GM19023 (cell line): ENCODE data around the gene RAD51B.

ENCODE experiments used
- ATAC-seq: cut with Tn5 transposase; IDR thresholded peaks from one replicate; pipeline ENCODE4 v1.9.1; 2021; ENCODE audit warnings: mild to moderate bottlenecking, moderate library complexity; ENCODE audit not compliant: unreplicated experiment

The RAD51B gene

DNA sequence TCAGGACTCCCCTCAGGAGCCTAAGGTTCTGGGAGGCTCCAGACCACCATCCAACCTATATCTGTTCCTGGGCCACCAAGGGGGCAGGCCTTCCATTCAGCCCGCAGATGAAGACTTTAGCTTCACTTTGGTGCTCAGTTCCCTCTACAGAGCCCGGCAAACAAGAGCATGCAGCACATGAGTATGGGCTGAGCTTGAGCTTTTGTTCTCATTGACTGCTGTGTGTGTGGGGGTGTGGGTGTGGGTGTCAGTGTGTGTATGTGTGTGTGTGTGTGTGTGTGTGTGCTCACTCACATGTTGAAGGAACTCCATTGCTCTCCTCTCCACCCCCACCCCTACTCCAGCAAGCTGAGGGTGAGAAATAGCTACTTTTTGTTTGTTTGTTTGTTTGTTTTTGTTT lies 754.1 kb downstream of the RAD51B start:
- no peak for ATAC-seq

DNA sequence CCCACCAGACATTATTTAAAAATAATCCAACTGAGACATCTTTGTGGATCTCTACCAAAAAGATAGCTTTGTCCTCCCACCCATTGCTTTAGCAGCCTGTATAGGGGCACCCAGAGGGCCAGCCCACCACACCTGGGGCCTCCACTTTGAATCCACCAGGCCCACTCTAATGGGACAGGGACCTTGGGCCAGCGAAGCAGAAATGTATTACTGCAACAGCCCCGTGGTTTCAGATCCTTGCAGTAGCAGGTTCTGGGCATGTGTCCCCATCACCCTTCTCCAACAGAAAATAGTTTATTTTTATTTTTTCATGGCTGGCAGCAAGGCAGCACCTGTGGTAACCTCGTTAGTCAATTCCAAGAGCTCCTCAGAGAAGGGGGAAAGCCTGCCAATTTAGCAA lies 754.9 kb downstream of the RAD51B start:
- ATAC-seq, result no peak

DNA sequence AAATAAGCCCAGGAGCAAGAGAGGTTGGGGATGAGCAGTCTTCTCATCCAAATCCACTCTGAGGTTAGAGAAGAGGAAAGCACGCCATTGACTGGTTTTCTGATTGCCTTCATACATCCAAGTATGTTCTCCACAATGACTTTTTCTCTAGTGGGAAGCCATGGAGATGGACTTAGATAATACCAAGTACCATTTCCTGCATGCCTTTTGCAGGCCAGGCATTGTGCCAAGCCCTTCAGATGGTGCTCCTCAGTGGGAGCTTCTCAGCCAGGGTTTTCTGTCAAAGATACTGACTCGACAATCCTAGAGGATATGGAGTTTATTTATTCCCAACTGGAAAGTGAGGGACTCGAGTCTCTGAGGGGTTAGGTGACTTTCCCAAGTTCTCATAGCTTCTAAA lies 755.3 kb downstream of the RAD51B start:
- ATAC-seq, result no peak

DNA sequence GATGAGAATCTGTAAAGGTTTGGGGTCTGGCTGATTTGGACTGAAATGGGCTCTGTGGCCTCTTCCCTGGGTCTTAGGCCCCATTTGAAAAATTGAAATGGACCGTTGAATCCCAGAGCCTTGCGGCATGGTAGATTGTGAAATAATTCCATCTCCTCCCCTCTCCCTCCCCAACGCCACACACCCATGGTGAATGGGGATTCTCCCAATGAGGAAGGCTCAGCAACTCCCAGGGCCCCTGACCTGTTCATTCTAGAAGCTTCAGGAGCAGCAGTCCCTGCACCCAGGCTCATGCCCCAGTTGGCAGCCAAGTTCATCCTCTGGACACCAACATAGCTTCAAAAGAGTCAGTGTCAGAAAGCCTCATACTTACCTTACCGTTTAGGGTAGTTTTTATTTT lies 755.8 kb downstream of the RAD51B start:
- no peak for ATAC-seq

DNA sequence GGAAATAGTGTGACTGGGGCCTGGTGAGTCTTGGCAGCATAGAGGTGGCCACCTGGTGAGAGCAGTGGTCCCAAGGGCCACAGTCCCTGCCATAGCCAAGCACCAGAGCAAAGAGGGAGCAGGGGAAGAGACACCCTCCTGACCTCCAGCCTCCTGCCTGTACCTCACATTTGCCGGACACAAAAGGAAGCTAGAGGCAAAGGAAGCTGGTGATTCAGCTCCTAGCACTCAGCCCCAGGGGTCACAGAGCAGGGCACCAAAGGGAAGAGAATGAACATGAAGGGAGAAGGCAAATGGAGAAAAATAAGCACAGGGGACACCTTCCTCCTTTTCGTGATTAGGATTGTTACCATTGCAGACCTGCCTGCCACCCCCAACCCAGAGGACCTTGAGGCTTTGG lies 756.5 kb downstream of the RAD51B start:
- no peak for ATAC-seq

DNA sequence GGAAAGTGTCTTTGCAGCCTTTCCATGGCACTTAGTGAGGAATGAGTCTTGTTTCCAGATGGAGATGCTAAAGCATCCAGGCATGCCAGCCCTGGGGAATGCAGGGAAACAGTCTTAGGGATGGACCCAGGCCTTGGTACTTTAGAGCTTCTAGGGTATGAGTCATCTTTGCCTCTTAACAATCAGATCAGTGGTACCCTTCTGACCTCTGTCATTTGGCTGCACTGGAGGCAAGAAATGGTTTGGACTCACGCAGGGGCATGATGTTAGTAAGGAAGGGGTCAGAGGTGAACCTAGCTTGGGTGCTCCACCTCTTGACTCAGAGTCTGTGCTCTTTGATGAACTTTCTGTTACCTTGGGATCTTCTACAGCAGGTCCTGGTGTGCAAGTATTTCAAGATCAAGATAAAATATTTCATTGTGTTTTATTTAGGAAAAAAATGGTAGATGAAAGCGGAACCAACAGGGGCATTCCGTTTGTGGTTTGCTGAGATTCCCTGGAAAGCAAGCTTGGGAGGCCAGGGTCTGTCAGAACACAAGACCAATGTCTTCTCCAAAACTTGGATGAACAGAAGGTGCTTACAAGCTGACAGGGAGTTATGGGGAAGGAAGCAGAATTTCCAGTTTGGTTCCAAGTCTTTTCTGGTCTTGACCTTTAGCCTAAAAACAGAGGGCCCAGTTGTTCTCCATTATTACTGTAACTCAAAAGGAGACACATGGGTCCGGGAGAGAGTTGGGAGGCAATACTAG lies 757.1 kb downstream of the RAD51B start:
- ATAC-seq, result no peak

DNA sequence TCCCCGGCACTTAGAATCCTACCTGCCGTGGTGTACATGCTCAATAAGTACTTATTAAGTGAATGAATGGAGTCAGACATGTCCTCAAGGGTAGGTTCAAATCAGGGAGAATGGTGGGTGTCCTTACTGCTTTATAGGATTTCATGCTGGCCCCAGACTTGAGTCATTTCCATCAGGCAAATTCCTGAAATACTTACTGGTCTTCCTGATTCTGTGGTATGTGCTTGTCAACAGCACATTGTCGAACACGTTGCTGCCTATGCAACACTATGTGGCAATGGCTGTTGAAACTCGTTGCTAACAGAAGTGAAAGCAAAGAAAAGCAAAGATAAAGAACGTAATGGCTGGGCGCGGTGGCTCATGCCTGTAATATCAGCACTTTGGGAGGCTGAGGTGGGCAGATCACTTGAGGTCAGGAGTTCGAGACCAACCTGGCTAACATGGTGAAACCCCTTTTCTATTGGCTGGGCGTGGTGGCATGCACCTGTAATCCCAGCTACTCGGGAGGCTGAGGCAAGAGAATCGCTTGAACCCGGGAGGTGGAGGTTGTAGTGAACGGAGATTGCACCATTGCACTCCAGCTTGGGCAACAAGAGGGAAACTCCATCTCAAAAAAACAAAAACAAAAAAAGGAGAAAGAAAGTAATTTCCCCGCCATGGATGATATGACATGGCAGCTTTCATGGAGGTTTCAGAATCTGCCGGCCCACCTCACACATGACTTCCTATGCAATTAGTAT lies 758.4 kb downstream of the RAD51B start:
- no peak for ATAC-seq

DNA sequence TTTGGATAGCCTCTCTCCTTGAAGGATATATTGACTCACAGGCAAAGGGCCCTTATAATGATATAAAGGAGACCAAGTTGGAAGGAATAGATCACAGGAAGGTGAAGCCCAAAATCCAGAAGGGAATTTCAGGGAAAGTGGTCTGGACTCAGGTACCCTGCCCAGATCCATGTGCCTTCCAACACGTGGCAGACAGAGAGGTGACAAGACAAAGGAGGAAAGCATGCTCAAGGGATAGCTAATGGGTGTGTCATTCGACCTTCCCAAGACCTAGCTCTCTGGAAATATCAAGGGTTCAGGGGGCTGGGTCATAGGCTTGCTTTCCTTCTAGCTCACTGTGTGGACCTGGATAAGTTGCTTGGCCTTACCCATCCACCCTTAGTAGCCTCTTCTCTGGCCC lies 759.0 kb downstream of the RAD51B start:
- ATAC-seq, result no peak

DNA sequence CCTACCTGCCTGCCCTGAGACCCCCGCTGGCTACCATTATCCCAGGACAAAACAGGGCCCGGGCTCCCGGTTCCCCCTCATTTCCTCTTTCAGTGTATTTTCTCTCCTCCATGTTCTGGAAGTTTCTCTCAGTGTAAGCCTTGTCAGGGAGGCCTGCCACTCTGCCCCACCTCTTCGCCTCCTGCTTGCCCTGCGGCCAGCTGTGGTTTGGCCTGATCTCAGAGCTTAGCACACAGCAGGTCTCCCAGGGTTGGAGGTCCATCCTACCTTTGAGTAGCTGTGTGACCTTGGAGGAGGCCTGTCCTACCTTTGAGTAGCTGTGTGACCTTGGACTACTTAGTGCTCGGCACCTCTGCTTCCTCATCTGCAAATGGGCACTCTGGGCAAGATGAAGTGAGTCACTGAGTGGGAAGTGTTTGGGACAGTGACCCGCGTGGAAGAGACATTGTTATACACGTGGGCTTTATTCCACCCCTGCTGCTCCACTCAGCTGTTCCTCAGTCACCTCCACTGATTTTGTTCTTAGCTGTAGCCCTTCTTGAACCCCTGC lies 760.6 kb downstream of the RAD51B start:
- no peak for ATAC-seq

DNA sequence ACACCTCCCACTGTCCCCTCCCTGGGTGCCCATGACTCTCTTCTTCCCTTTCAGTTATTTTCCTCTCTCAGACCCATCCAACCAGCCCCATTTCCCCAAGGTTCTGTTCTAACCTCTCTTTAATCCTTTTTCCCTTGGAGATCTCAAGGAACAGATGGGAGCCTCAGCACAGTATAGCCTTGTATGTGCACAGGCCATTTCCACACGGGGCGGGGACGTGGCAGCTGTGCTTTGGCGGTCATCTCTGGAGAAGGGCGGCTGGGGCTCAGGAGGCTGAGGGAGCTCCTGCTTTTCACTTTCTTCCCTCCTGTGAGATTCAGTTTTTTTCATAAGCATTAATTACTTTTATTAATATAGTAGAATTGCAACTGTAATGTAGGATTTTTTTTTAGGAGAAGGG lies 761.1 kb downstream of the RAD51B start:
- no peak for ATAC-seq

DNA sequence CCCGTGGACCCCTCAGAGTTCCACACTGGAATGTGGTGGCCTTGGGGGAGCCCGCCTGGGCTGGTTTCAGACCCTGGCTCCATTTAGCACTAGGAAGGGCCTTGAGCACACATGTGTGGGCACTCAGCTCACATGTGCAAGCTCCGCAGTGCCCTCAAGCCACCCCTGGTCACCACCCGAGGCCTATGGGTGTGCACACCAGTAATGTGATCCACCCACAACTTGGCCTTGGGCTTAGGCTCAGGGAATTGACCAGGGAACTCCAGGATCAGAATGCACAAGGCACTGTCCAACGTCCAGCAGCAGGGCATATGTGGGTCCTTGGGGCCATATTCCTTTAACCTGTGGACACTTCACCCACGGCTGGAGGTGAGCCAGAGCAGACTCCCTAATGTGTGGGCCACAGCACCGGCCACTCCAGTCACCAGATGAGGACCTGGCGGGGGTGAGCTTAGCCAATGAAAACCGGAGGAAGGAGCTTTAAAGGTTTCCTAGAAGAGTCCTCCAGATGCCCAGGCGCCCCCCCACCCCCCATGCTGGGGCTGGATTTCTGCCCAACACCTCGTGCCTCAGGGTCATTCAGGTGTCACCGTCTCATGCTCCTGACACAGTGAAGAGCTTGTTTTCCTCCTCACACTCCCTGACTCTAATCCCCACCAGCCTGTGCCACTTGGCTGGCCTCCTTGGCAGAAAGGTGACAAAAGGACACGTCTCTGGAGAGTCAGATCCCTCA lies 764.1 kb downstream of the RAD51B start:
- no peak for ATAC-seq

DNA sequence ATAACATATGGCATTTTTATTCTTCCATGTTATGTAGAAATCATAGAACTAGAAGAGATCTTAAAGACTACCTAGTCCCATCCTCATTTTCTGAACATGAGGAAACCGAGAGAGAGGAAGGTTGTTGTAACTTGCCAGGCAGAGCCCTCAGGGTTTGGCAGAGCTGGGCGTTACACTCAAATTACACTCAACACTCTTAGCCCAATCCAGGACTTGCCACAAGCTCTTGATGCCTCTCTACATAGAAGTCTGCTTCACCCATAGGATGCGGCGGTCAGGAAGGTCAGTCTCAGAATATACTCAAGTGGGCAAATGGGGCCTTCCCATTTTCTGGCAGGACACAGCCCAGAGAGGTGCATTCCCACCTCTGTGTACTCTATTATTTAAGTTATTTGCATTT lies 765.2 kb downstream of the RAD51B start:
- ATAC-seq, result no peak

DNA sequence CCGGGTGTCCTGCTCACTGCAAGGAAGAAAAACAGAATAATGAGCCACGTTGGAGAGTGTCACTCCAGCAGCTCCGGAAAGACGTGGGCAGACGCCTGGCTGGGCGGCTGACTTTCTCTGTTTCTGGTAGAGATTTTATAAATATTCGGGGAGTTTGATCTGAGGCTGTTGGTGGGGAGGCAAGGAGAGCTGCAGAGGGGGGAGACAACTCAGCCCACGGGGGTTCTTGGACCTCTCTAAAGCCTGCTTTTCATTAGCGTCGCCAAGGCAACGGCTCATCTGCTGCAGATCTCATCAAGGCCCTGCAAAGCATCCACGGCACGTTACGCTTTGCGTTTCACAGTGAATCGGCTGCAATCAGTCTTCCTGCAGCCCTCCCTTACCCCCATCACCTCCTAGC lies 766.1 kb downstream of the RAD51B start:
- ATAC-seq, result no peak

DNA sequence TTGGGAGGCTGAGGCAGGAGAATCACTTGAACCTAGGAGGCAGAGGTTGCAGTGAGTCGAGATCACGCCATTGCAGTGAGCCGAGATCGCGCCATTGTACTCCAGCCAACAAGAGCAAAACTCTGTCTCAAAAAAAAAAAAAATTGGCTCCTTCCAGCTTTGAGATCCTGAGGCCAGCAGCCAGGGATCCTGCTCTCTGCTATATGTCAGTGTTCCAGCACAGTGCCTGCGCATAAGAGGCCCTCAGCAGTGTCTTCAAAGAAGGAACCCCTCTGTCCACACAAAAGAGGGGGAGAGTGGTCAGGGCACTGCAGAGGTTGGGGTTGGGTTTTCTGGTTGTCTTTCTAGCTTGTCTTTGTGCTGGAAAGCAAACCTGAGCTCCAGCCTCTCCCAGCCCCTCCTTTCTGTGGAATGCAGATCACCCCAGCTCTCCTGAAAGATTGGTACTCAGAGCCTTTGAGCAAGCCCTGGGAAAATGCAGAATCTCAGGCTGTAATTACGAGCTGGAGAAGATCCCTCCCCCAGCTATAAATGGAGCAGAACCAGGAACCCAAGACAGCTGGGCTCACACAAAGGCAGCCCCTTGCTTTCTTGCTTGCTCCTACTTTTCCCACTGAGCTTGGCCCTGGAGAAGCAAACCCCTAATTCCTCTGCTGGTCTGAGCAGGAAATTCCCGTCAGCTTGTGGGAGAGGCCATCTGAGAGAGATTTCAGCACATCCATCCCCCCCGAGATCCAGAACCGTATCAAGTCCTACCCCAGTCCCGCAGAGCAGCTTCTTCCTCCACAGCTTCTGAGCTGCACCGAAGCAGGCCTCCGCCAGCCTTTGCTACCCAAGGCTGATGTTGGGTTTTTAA lies 767.5 kb downstream of the RAD51B start:
- ATAC-seq, result no peak

DNA sequence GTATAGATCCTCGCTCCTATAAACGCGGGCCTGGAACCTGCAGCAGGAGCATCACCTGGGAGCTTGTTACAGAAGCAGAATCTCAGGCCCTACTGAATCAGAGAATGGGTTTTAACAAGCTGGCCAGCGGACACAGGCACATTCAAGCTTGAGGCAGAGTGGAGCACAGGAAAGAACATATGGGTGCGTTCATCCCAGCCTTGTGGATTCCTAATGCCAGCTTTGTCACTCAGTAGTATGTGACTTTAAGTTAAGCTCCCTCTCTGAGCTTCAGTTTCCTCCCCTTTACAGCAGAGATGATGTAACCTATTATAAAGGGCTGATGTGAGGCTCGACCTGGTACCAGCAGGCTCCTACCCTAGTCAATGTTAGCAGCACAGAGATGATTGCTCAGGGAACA lies 768.4 kb downstream of the RAD51B start:
- no peak for ATAC-seq

DNA sequence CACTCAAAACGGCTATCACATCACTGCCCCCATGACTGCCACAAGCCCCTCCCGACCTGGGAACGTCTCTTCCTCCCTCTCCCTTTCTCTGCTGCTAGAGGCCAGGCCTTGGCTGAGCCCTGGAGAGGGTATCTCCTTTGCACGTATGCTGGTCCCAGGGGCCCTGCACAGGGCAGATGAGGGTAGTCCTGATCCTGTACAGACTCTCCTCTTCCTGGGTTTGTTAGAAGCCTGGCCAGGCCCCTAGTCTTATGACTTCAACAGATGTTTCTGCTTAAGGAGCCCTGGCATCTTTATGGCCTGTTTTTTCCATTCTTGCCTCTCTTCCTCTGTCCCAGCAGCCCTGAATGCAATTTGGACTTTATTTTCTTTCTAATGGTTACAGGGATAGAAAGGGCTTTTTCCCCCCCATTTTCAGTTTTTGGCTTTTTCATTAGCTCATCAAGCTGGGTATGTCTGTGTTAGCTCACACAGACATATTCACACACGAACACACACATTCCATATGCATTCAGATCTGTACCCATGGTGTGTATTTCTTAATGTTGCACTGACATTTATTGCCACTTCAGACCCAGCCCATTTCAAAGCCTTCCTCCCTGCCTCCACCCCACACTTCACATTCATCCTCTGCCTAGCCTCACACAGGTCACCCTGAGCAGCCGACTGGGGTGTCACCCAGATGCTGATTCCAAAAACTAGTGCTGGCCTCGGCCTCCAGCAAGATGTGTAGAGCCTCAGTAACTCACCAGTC lies 770.0 kb downstream of the RAD51B start:
- ATAC-seq, result no peak

DNA sequence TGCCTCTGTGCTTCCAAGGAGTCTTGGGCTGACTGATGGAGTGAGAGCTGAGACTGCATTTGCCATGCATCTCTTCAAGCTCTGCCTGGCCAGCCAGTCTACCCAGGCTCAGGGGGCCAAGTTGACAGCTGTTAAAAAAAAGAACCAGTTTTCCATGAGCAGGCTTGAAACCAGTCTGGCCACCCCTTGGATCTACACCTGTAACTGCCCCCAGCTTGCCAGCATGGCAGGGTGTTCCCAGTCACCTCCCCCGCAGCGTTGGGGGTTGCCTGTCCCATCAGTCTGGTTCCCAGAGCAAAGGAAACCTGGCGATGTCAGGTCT lies 770.6 kb downstream of the RAD51B start:
- no peak for ATAC-seq

DNA sequence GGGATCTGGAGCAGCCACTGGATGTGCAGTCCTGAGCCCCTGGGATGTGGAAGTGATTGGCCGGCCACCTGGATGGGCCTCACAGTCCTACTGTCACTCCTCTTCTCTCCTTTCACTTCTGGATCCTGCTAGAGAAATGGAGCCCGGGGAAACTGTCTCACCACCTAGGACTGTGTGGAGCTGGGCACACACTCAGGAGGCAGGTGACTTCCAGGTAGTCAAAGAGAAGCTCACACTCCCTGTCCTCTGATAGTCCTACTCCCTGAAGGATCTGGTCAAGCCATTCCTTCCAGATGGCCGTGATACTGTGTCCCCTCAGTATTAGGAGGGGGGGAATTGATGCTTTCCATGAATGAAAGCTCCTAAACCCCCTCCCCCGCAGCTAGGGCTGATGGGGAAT lies 772.2 kb downstream of the RAD51B start:
- no peak for ATAC-seq

DNA sequence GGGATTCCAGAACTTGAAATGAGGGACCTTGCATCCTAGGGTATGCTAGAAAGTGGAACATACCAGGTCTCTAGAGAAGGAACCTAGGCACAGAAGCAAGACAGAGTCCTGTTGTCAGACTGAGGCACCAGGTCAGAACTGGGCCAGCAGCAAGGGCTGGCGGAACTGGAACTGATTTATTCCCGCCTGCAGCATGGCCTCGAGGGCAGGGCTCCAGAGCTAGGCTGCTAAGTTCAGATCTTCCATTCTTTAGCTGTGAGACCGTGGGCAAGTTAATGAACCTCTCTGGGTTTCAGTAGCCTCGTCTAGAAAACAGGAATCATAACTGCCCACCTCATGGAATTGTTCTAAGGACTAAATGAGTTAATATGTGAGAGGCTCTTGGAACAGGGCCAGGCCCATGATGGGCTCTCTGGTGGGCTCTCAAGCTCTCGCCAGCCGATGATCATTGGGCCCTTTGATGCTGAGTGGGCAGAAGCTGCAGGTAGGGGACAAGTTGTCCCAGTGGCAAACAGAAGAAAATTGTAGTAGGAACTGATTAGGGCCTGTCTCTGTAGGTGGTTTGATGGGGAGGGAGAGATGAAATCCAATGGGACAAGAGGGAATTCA lies 773.5 kb downstream of the RAD51B start:
- no peak for ATAC-seq
